ENCODE results near the gene OLA1.

The OLA1 gene

DNA sequence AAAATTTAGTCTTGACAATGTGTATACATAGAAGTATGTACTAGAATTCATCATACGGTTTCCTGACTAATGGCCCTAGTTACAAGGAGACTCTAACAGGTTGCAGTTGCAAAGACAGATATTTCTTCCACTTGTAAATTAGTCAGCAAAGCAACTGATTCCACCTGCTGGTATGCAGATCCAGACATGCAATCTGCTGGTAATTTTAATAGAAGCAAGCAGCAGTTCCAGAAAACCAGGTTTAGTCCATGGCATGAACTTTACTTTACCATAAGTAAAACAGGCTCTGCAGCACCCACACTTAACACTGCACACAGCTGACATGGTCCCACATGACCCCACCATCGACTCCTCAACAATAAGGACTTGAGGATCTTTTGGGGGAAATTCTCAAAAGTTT lies 172.3 kb downstream of the OLA1 start:
- no peak for DNase-seq (ENCODE audit: low read depth)
- in situ Hi-C loops (cut with HindIII; ENCODE audit: low sequenced_read_pairs) = no loop called here
- TF ChIP-seq CTCF (IDR thresholded peaks at IDR 0.05; ENCODE audit: low read depth, low read length, missing control alignments) = no peak
- no peak overlapping the region for H3K4me3 ChIP-seq (ENCODE audit: low read depth, low read length)

DNA sequence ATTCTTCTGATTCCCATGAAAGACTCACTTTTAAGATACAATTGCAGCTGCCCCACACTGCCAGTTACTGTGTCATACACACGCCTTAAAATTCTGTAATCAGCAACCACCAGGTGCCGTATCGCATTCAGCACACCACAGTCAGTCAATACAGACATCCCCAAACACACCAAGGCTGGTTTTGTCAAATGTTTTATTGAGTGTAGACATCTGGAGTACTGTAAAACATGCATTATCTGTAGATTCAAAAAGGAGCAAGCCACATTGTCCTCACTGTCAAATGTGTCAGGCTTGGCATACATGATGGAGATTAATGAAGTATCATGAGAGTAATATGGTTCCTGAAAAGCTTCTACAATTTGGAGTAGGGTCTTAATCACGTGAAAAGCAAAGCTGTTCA lies 173.5 kb downstream of the OLA1 start:
- TF ChIP-seq CTCF (IDR thresholded peaks at IDR 0.05; ENCODE audit: low read depth, low read length, missing control alignments) = no peak
- DNase-seq (ENCODE audit: low read depth) = no peak
- H3K4me3 ChIP-seq (ENCODE audit: low read depth, low read length) = no peak overlapping the region
- in situ Hi-C loops (cut with HindIII; ENCODE audit: low sequenced_read_pairs) = no loop called here

DNA sequence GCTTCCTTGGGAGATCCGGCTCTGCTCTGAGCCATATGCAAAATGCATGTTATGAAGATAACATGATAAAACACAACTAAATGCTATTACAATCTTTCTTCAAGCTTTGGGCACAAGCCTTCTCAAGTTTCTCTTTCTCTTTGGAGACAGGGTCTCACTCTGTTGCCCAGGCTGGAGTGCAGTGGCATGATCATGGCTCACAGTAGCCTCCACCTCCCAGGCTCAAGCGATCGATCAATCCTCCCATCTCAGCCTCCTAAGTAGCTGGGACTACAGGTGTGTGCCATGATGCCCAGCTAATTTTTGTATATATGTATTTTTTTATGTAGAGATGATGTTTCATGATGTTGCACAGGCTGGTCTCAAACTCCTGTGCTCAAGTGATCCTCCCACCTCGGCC lies 175.5 kb downstream of the OLA1 start:
- no peak for TF ChIP-seq CTCF (IDR thresholded peaks at IDR 0.05; ENCODE audit: low read depth, low read length, missing control alignments)
- no peak for DNase-seq (ENCODE audit: low read depth)
- in situ Hi-C loops (cut with HindIII; ENCODE audit: low sequenced_read_pairs) = no loop called here
- no peak overlapping the region for H3K4me3 ChIP-seq (ENCODE audit: low read depth, low read length)

- H3K4me3 ChIP-seq (ENCODE audit: low read depth, low read length) = no peak overlapping the region
- DNase-seq (ENCODE audit: low read depth) = no peak
- TF ChIP-seq CTCF (IDR thresholded peaks at IDR 0.05; ENCODE audit: low read depth, low read length, missing control alignments) = no peak
- in situ Hi-C loops (cut with HindIII; ENCODE audit: low sequenced_read_pairs) = no loop called here
Measured at GRCh38 chr2:174072069-174072468, 176.3 kb downstream of the OLA1 start.

DNA sequence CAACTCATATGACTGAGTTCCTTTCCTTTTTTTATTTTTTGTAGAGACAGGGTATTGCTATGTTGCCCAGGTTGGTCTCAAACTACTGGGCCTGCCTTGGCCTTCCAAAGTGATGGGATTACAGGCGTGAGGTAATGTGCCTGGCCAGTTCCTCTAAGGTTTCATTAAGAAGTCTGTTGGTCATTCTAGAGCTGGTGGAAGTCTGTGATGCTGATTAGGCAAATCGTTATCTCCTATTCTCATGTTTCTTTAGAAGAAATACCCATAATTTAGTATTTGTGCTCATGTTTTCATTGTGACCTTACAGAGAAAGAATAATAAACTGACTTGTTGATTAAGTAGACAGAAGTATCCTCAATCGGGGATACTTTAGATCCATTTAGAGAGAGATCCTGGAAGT lies 177.0 kb downstream of the OLA1 start:
- no peak for TF ChIP-seq CTCF (IDR thresholded peaks at IDR 0.05; ENCODE audit: low read depth, low read length, missing control alignments)
- H3K4me3 ChIP-seq (ENCODE audit: low read depth, low read length) = no peak overlapping the region
- in situ Hi-C loops (cut with HindIII; ENCODE audit: low sequenced_read_pairs) = no loop called here
- DNase-seq (ENCODE audit: low read depth) = no peak

DNA sequence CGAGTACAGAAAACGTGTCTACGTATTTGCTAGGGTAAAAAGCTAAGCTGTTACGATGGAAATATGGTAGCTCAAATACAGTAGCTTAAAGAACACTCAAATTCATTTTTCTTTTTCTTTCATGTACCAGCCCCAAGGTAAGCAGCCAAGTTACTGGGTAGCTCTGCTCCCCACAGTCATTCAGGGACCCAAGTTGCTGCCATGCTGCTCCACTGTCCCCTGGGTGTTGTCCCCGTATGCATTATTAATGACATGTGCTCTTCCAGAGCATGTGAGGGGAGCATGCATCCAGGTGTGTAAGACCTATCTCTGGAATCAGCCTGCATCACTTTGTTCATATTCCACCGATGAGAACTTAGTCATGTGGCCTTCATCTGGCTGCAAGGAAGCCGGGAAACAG lies 178.1 kb downstream of the OLA1 start:
- in situ Hi-C loops (cut with HindIII; ENCODE audit: low sequenced_read_pairs) = no loop called here
- TF ChIP-seq CTCF (IDR thresholded peaks at IDR 0.05; ENCODE audit: low read depth, low read length, missing control alignments) = no peak

DNA sequence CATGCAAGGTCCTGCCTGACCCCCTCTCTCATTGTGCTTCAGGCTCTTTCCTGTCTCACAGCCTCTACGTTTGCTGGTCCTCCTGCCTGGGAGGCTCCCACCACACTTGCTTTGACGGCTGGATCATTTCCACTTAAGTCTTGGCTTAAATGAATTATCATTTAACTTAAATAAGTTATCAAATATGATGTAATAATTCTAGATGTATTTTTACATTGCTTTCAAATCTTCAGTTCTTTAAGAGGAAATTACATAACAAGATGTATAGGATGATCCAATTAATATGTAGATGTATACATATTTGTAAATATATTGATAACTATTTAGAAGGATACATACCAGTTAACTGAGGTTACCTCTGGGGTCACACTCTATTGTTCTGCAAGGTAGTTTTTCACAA lies 180.5 kb downstream of the OLA1 start:
- TF ChIP-seq CTCF (IDR thresholded peaks at IDR 0.05; ENCODE audit: low read depth, low read length, missing control alignments) = no peak
- in situ Hi-C loops (cut with HindIII; ENCODE audit: low sequenced_read_pairs) = no loop called here
- H3K4me3 ChIP-seq (ENCODE audit: low read depth, low read length) = no peak overlapping the region
- DNase-seq (ENCODE audit: low read depth) = no peak

More for the DNA sequence above, 178.1 kb downstream of the OLA1 start:
- no peak for DNase-seq (ENCODE audit: low read depth)
- H3K4me3 ChIP-seq (ENCODE audit: low read depth, low read length) = no peak overlapping the region
